Activated T-cell treated with anti-CD3 and anti-CD28 coated beads for 48 hours (primary cell): Measurements from ENCODE around the gene COQ7.
A peak's percentile ranks its signal among the peaks of the same experiment; 100 is the strongest.

Experiments
- DNase-seq: peaks from one replicate; pipeline ENCODE4 v3.0.0-alpha.2; 2020; ENCODE audit warnings: low read depth

Gene COQ7

DNA sequence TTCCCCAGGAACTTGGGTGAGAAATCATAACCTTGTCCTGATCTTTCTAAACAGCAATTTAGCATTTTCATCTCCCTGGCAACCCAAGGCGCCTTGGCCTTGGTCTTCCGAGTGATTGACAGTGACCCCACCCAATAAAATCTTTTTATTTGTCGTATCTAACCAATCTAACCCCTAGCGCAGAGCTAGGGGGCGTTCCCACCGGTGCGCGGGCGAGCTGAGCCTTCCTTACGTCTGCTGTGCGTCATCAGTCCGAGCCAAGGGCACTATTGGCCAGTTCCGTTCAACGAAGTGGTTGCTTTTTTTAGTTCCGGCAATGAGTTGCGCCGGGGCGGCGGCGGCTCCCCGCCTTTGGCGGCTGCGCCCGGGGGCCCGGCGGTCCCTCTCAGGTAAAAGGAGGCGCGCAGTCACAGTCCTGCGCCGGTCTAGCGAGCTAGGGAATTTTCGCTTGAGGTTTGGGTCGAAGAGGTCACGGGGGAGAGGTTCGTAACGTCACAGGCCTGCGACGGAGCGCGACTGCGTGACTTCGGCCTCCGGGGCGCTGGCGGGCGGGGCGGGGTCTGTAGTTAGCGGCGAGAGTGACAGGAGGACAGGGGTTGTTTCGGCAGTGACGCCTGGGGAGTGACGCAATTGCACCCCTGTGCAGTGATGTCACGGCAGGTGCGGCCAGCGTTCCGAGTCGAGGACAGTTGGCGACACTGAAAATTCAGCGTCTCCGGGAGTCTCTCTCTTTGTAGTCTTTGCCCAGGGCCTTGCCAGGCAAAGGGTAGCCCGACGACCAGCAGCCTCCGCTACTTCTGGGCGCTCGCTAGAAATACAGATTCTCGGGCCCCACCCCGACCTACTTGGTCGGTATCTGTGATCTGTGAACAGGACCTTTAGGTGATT, at the start of gene COQ7:
COQ7 (plus strand) TSS at position 266 of the 888 bp plus-strand sequence; CDS start at position 317, 51 bp downstream.
- DNase-seq: peak; percentile 96

- DNase-seq: no peak
Observed at GRCh38 chr16:19020689-19021088, 46.7 kb upstream of the COQ7 start.

DNA sequence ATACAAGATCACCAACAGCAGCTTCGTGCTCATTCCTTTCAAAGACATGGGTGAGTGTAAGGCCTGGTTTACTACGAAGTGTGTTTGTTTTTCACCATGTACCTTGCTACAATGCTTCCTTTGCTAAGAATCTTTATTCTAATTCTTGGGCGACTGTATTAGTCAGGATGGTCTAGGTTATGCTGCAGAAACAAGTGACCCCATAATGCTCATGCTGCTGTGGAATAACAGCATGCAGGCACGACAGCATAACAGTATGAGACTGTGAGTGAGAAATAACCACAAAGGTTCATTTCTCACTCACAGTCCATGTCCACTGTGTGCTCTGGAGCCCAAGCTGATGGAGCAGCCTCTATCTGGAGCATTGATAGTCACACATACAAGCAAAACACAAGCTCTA, 45.7 kb upstream of the COQ7 start:
- no peak for DNase-seq

- DNase-seq: no peak
Observed at GRCh38 chr16:19027416-19027815, 40.0 kb upstream of the COQ7 start.

GRCh38 chr16:19029980-19030379, 37.4 kb upstream of the COQ7 start:
- DNase-seq: no peak

- no peak for DNase-seq
Observed at GRCh38 chr16:19031738-19032137, 35.7 kb upstream of the COQ7 start.

DNA sequence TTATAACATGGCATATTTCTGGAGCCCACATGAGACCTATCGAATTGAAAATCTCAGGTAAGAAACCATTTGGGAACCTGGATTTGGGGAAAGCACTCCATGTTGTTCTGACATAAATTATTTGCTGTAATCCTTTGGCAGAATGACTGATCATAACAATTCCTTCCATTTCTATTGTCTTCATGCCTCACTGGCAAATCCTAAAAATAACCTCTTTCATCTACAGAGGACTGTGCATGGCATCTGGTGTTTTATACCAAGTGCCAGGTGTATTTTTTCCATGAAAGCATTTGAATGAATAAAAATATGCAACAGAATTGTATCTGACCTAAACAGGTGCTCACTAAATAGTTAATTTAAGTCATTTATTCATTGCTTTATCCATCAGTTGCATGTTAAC, 33.7 kb upstream of the COQ7 start:
- no peak for DNase-seq

GRCh38 chr16:19040400-19040799, 27.0 kb upstream of the COQ7 start:
- no peak for DNase-seq

DNA sequence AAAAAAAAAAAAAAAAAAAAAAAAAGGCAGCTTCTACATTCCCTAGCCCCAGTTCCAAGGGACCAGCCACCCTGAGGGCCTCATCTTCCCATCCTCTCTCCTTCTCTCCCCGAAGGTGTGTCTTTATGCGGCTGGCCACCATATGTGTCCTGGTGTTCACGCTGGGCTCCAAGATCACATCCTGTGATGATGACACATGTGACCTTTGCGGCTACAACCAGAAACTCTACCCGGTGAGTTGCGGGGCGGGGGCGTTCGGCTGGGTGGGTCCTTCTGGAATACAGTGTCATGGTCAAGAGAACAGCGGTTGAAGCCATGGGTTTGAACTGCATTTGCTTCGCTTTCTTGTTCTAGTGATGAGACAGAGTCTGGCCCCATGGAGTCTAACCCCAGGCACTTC, 22.6 kb upstream of the COQ7 start:
- DNase-seq: no peak

- no peak for DNase-seq
Observed at GRCh38 chr16:19046062-19046461, 21.4 kb upstream of the COQ7 start.

- no peak for DNase-seq
Observed at GRCh38 chr16:19062706-19063105, 4.7 kb upstream of the COQ7 start.

GRCh38 chr16:19066988-19067348, 446 bp upstream of the COQ7 start:
- DNase-seq: no peak

DNA sequence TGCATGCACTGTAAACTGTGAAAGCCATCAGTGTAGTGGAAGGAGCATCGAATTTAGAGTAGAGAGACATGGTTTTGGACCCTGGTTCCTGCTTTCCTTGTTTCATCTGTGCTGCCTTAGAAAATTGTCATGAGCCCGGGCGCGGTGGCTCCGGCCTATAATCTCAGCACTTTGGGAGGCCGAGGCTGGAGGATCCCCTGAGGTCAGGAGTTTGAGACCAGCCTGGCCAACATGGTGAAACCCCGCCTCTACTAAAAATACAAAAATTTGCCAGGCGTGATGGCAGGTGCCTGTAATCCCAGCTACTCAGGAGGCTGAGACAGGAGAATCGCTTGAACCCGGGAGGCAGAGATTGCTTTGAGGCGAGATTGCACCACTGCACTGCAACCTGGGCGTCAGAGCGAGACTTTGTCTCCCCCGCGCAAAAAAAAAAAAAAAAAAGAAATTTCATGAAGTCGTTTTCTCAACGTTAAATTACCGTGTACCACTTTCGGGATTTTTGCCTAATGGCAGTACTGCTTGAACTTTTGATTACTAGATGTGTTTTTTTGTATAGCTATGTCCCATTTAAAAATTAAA, 912 bp downstream of the COQ7 start:
- DNase-seq: peak; percentile 2

- DNase-seq: peak; percentile 47
Observed at GRCh38 chr16:19071811-19072777, 4.7 kb downstream of the COQ7 start.

DNA sequence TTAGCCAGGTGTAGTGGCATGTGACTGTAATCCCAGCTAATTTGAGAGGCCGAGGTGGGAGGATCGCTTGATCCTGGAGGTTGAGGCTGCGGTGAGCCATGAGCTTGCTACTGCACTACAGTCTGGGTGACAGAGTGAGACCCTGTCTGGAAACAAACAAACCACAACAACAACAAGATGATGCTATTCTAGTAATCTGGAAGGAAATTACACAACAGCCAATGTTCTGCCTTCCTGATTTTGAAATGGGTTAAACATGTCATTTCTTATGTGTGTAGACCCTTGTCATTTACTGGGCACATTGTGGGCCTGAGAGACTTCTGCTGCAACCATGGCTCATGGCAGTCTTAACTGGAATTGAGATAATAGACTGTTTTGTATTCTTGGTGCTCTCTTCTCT, 5.9 kb downstream of the COQ7 start:
- no peak for DNase-seq

DNA sequence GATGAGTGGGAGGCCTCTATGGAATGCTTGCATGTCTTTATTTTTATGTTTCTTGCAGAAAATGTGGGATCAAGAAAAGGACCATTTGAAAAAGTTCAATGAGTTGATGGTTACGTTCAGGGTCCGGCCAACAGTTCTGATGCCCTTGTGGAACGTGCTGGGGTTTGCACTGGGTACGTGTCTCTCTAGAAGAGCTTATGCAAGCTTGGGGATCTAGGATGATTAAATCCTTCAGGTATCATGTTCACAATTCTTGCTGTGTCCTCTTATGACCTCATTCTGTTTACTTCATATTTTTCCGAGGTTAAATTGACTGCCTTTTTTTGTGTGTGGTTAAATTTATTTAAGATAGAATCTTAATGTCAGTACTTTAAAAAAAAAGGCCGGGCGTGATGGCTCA, 6.4 kb downstream of the COQ7 start:
- DNase-seq: no peak

GRCh38 chr16:19075511-19075910, 8.1 kb downstream of the COQ7 start:
- DNase-seq: no peak

GRCh38 chr16:19077879-19078278, 10.5 kb downstream of the COQ7 start:
- no peak for DNase-seq

DNA sequence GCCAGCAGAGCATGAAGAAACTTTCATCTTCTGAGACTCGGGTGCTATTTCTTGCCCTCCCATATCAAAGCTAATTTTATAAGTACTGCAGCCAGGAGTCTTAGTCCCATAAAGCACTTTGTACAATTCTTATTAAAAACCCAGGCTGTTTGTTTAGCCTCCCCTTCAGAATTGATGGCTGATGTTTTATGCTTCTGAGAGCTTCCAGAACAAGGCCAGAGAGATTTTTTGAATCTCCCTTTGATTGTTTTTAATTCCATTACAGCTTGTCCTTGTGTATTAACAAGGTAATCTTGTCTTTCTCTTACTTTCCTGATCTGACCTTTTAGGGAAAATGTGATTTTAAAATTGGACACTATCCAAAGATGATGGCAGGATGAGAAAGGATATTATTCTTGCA, 16.3 kb downstream of the COQ7 start:
- DNase-seq: no peak

GRCh38 chr16:19084139-19084538, 16.7 kb downstream of the COQ7 start:
- DNase-seq: no peak

- DNase-seq: no peak
Observed at GRCh38 chr16:19084879-19085278, 17.5 kb downstream of the COQ7 start.

DNA sequence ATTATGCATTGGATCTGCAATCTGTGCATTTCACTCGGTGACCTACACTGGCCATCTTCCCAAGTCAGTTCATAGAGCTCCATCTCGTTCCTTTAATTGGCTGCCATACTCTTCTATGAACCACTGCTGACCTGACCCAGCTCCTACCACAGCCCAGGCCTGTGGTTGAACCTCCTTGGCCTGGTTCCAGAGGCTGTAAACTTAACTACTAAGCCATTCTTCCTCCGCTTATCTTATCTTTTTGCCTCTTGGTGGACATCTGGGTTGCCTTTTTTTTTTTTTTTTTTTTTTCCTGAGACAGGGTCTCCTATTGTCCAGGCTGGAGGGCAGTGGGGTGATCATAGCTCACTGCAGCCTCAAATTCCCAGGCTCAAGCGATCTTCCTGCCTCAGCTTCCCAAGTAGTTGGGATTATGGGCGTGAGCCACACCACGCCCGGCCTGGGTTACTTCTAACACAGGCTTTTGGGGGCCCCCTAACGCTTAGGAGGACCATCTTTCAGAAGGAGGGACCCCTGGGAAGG, 18.3 kb downstream of the COQ7 start:
- DNase-seq: no peak
